Measurements from ENCODE around the gene FBXW12.
"Not testable (repeated sequence)": the region's sequence is repeated elsewhere in the genome, so short reads cannot be mapped to it uniquely, and the experiment has no call there.

The FBXW12 gene

GRCh38 chr3:48372862-48373435 is 930 bp downstream of the FBXW12 start:
- no peak for DNase-seq

DNA sequence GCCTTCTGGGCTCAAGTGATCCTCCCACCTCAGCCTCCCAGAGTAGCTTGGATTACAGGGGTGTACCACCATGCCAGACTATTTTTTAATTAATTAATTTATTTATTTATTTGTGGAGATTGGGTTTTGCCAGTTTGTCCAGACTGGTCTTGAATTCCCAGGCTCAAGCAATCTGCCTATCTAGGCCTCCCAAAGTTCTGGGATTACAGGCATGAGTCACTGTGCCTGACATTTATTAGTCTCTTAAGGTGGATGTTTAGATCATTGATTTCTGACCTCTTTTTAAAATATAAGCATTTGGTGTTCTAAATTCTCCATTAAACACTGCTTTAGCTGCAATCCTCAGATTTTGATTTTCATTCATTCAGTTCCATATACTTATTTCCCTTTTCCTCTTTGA is 15.6 kb downstream of the FBXW12 start:
- DNase-seq = no peak

DNA sequence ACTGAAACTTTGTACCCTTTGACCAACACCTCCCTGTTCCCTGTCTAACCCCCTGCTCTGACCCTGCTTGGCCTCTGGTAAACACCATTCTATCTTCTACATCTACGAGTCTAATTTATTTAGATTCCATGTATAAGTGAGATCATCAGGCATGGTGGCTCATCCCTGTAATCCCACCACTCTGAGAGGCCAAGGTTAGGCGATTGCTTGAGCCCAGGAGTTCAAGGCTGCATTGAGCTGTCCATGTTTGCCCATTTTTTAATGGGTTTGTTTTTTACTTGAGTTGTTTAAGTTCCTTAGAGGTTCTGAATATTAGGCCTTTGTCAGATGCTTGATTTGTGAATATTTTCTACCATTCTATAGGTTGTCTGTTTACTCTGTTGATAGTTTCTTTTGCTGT is 16.9 kb downstream of the FBXW12 start:
- DNase-seq = no peak

DNA sequence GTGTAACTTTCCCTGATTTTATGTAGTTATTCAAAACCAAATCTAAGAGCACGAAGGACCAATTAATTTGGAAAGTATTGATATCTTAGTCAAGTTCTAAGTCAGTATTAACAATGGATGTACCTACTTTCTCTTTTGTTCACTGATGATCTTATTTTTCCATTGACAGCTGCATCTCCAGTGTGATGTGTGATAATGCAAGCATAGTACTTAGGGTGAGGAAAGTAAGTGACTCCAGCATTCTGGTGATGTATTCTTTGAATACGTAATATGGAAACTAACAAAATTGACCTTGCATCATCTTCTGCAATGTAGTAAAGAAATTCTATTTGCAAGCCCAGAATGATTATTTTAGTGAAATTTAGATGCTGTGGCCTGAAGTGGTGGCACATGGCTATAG is 22.4 kb downstream of the FBXW12 start:
- DNase-seq = peak; percentile 47

GRCh38 chr3:48395714-48396113 is 23.7 kb downstream of the FBXW12 start:
- DNase-seq = no peak

DNA sequence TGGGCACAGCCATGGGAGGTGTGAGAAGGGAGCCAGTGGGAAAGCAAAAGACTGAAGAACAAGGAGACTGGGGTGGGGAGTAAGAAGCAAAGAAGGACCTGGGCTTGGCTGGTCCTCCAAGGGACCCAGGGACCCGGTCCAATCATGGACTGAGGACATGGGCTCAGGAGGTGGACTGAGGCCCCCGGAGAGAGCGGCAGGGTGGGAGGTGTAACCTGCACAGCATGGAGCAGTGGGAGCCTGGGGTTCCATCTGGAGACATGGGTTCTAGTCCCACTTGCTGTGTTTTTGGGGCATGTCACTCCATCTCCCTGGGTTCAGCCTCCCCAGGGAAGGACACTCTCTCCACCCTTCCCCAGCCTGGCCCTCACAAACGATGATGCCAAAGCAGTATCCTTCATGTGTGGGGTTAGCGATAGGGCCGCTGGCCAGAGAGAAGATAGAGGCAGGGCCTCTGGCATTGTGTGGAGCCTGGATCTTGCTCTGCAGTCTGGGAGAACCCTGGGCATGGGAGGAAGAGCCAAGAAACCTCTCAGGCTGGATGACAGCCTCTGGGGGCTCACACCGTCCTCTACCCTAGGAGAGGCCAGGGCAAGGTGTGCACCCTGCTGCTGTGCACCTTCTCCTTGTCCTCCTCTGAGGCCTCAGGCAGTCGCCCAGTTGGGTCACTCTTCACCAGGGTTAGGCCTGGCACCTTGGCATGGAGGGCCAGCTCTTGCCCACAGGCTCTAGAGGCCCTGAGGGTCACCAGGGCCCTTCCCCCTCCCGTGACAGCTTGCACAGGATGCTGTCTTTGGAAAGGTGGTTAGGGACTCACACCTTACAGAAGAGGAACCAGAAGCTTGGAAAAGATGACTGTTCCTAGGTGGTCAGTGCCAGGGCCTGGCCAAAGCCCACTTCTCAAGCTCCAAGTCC is 26.0 kb downstream of the FBXW12 start:
- DNase-seq = no peak

- no peak for DNase-seq
Observed at GRCh38 chr3:48398701-48399386, 26.8 kb downstream of the FBXW12 start.

GRCh38 chr3:48399387-48400172 is 27.6 kb downstream of the FBXW12 start:
- no peak for DNase-seq

- peak; percentile 79 for DNase-seq
Observed at GRCh38 chr3:48400824-48401433, 28.9 kb downstream of the FBXW12 start.

- not testable (repeated sequence) for DNase-seq
Observed at GRCh38 chr3:48401434-48401901, 29.4 kb downstream of the FBXW12 start.

DNA sequence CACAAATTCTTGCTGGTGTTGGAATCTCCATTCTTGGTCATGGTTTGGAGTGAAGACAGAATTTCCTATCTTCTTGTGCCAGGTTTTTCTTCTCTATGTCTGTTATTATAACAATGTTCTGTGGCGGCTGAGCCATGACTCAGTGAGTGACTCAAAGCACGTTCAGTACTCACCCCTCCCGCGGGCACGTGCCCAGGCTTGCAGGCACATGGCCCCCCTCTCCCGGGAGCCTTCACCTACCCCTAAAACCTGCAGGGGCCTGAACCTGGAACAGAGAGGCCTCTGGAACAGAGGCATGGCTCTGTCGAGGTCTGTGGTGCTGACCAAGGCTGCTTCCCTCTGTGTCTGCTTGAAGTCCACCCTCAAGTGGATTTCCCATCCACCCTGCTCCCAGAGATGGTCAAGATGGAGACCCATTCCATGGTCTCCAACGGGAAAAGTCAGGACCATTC is 30.3 kb downstream of the FBXW12 start:
- no peak for DNase-seq

GRCh38 chr3:48402907-48403306 is 30.9 kb downstream of the FBXW12 start:
- no peak for DNase-seq

- no peak for DNase-seq
Observed at GRCh38 chr3:48403533-48404439, 31.8 kb downstream of the FBXW12 start.

DNA sequence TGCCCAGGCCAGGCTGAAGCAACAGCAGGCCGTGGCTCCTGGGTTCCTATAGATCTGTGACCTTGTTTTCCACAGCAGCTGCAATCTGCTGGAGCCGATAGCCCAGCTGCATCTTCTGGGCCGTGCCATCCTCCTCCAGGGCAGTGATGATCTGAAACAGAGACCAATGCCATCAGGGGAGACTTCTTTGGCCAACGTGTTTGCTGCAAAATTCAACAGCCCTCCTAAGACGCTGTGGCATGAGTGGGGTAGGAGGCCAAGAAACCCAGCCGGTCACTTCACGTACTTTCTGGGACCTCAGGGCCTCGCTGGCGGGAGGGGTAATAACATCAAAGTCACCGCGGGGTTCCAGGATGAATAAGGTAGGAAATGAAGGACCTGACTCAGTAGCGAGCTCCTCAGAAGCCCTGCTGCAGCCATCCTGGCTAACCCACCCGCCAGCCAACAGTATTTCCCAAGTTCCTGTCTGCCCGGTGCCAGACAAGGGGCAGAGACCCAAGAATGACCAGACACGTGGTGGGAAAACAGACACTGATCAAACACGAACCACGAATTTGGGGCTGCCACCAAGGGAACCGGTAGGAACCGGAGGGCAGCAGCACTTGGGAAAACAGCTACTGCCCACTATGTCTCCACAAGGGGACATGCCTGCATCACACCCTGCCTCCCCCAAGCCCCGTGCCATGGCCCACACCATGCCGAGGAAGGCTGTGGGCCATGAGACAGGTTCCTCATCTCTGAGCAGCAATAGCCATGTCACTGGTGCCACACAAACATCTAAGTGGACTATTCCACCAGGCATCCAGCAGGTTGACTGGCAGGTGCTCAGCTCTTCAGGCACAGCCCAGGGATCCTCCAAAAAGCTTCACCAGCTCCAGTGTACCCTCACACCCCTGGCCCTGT is 32.7 kb downstream of the FBXW12 start:
- DNase-seq = no peak

DNA sequence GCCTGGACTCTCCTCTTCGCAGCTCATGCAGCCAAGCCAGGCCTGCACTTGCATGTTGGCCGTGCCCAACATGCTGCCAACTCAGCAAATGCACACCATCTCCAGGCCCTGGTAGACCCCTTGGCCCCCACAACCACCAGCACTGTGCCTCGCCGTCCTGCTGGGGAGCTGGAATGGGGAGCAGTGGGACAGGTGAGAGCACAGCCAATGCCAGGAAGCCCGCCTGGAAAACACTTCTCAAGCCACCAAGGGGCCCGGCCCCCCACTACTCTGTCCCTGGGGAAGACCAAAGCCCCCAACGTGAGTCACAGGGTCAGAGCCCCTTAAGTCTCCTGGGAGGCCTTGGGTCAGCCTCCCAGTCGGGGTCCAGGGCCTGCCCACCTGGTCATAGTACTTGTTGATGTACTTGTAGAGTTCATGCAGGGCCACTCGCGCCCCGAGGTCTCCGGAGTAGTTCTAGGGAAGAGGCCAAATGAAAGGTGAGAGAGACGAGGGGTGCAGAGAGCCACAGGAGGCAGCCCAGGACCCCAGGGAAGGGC is 33.4 kb downstream of the FBXW12 start:
- DNase-seq = no peak

- DNase-seq = no peak
Observed at GRCh38 chr3:48405971-48406370, 34.0 kb downstream of the FBXW12 start.

- DNase-seq = no peak
Observed at GRCh38 chr3:48406443-48407431, 34.7 kb downstream of the FBXW12 start.

GRCh38 chr3:48407542-48408099 is 35.6 kb downstream of the FBXW12 start:
- no peak for DNase-seq

All from activated CD4-positive, alpha-beta T cell treated with anti-CD3 and anti-CD28 coated beads, Interleukin-10, Interleukin-2, amounts not matched to agents 100 ng/mL and 50 ng/mL, durations not matched to agents 16 hours and 8 hours (primary cell).